ENCODE measurements around the gene GOLGB1.

- TF ChIP-seq CTCF (conservative IDR thresholded peaks at IDR 0.05 in 1 of 2, IDR thresholded peaks at IDR 0.05 in 1 of 2; ENCODE audit: low read depth in 1 of 2, low read length in 2 of 2), result no peak
- no peak for TF ChIP-seq EZH2 (IDR thresholded peaks at IDR 0.05; ENCODE audit: low read length, missing control alignments)
Observed at GRCh38 chr3:121621491-121621890, 128.1 kb downstream of the GOLGB1 start.
